ENCODE measurements around the gene NEK2.
"Not testable (repeated sequence)": the region's sequence is repeated elsewhere in the genome, so short reads cannot be mapped to it uniquely, and the experiment has no call there.

- not testable (repeated sequence) for TF ChIP-seq KLF12 (CRISPR knock-in tag; IDR thresholded peaks at IDR 0.05; ENCODE audit: borderline replicate concordance); RFX3 (CRISPR knock-in tag; IDR thresholded peaks at IDR 0.05); NCOA5 (CRISPR knock-in tag; IDR thresholded peaks at IDR 0.05); FOSL2 (CRISPR knock-in tag; IDR thresholded peaks at IDR 0.05); CTCF (CRISPR knock-in tag; IDR thresholded peaks at IDR 0.05); LBX2 (CRISPR knock-in tag; IDR thresholded peaks at IDR 0.05; ENCODE audit: borderline replicate concordance); MAF1 (CRISPR knock-in tag; IDR thresholded peaks at IDR 0.05; ENCODE audit: borderline replicate concordance); TBP (CRISPR knock-in tag; IDR thresholded peaks at IDR 0.05); ZHX1 (CRISPR knock-in tag; IDR thresholded peaks at IDR 0.05; ENCODE audit: low read depth); YY1 (IDR thresholded peaks at IDR 0.05; ENCODE audit: insufficient read depth, insufficient replicate concordance, low read depth, low read length); ETS1 (CRISPR knock-in tag; IDR thresholded peaks at IDR 0.05); EZH2 (conservative IDR thresholded peaks at IDR 0.05; ENCODE audit: low read depth, low read length); XRCC5 (optimal IDR thresholded peaks at IDR 0.05; ENCODE audit: low read length)
These were observed 41.1 kb upstream of the NEK2 start for GRCh38 chr1:211716555-211716954.

All from HepG2 (cell line).